Endodermal cell (in vitro differentiated cells): ENCODE data around the gene S100A14. TPM values are rescaled to one million over a fixed set of nuclear protein-coding genes. Genes with fewer than 3 reads are reported as not detected.

Source experiments
- DNase-seq: peaks from one replicate; pipeline ENCODE4 v3.0.0-alpha.2; 2017
- H3K27ac ChIP-seq: 2 replicates; pipeline ENCODE4 v1.5.1; 2013; ENCODE audit warnings: mild to moderate bottlenecking, low read depth, low read length, moderate library complexity
- H3K27me3 ChIP-seq: 2 replicates; pipeline ENCODE4 v1.6.1; 2013; ENCODE audit warnings: mild to moderate bottlenecking, low read length, moderate library complexity; ENCODE audit not compliant: insufficient read depth, control insufficient read depth, poor library complexity, severe bottlenecking
- H3K36me3 ChIP-seq: 2 replicates; pipeline ENCODE4 v1.7.0; 2013; ENCODE audit warnings: mild to moderate bottlenecking, low read length, moderate library complexity; ENCODE audit not compliant: control insufficient read depth, insufficient read depth
- H3K4me1 ChIP-seq: one replicate; pipeline ENCODE4 v1.7.0; 2013; ENCODE audit warnings: low read length; ENCODE audit not compliant: control insufficient read depth, insufficient read depth
- H3K4me3 ChIP-seq: 2 replicates; pipeline ENCODE4 v1.5.1; 2013; ENCODE audit warnings: mild to moderate bottlenecking, low read length, moderate library complexity
- H3K9ac ChIP-seq: 2 replicates; pipeline ENCODE4 v1.6.1; 2013; ENCODE audit warnings: mild to moderate bottlenecking, low read length, moderate library complexity; ENCODE audit not compliant: poor library complexity, severe bottlenecking; ENCODE audit errors: extremely low read depth
- H3K9me3 ChIP-seq: 2 replicates; pipeline ENCODE4 v1.6.1; 2013; ENCODE audit warnings: mild to moderate bottlenecking, low read length, moderate library complexity; ENCODE audit not compliant: control insufficient read depth
- H3K27ac Mint-ChIP-seq: 2 replicates; pipeline ENCODE4 v1.8.0; 2020; ENCODE audit warnings: mixed read lengths
- H3K27me3 Mint-ChIP-seq: 2 replicates; pipeline ENCODE4 v1.8.0; 2021; ENCODE audit warnings: mild to moderate bottlenecking, mixed read lengths; ENCODE audit not compliant: insufficient read depth
- H3K36me3 Mint-ChIP-seq: 2 replicates; pipeline ENCODE4 v1.8.0; 2020; ENCODE audit warnings: low read depth, mixed read lengths
- H3K4me1 Mint-ChIP-seq: 2 replicates; pipeline ENCODE4 v1.8.0; 2020; ENCODE audit warnings: mixed read lengths
- H3K4me3 Mint-ChIP-seq: 2 replicates; pipeline ENCODE4 v1.8.0; 2020; ENCODE audit warnings: mild to moderate bottlenecking, moderate library complexity, mixed read lengths
- H3K9me3 Mint-ChIP-seq: 2 replicates; pipeline ENCODE4 v1.8.0; 2020; ENCODE audit warnings: mild to moderate bottlenecking, mixed read lengths
- CTCF ChIP-seq: fragments of 200-600 bp; sonication (generic); conservative IDR thresholded peaks from 2 replicates; pipeline ENCODE4 v1.5.0; 2021; ENCODE audit warnings: antibody characterized with exemption, mild to moderate bottlenecking
- WGBS, 2 experiments: methylation state at CpG; one replicate each; pipeline versions ENCODE4 v1.1.5 to v1.1.7; 2013; ENCODE audit warnings: missing lambda C conversion rate in 2 of 2, mixed read lengths in 1 of 2; ENCODE audit not compliant: insufficient coverage in 1 of 2, insufficient read length in 1 of 2; 5-methylcytosine and 5-hydroxymethylcytosine counted together
- total RNA-seq, 2 donors: library from RNA; stranded (reverse); fragmentation: NEBNext Ultra II Directional in 1 of 2; extraction: Animal tissue kit (Norgen Biotek cat#: 25700) in 1 of 2; gene quantifications; 2 replicates in 1 of 2; 3 replicates in 1 of 2; pipeline ENCODE4 v1.2.1, GENCODE V29; 2021

The S100A14 gene
- total RNA-seq, 2 donors from 2014 or later = 53.8 to 119 TPM

- Histone ChIP-seq H3K4me3 (peak within 1 kb of the TSS; percentile 99), H3K27ac (peak within 1 kb of the TSS; percentile 63), H3K4me1 (no peaks in the 10 kb centered on the region), H3K9me3 (no peaks in the 10 kb centered on the region), H3K9ac (peak within 1 kb of the TSS; percentile 85), H3K36me3 (peaks cover 38% of the 10 kb centered on the region), H3K27me3 (no peaks in the 10 kb centered on the region)
- DNase-seq = peak; percentile 98
- no peaks in the 10 kb centered on the region for H3K27me3 Mint-ChIP-seq
- no peaks in the 10 kb centered on the region for H3K9me3 Mint-ChIP-seq
- 5 to 6% methylated on average over 18 to 28 of the region's 28 CpGs for WGBS, 2 experiments
- TF ChIP-seq CTCF = peak; percentile 95
- H3K4me1 Mint-ChIP-seq = peaks cover 31% of the 10 kb centered on the region
- H3K36me3 Mint-ChIP-seq = peaks cover 40% of the 10 kb centered on the region
- H3K27ac Mint-ChIP-seq = peak within 1 kb of the TSS; percentile 96
- peak within 1 kb of the TSS; percentile 89 for H3K4me3 Mint-ChIP-seq
These were observed 11.0 kb upstream of the S100A14 start, which contains the start of gene S100A13 for GRCh38 chr1:153626904-153627714. S100A13 (minus strand) TSS chr1:153627505; CDS start chr1:153626472, 1,033 bp downstream.

GRCh38 chr1:153626477-153626903, 10.4 kb upstream of the S100A14 start:
- Histone ChIP-seq H3K4me1 (no peaks in the 10 kb centered on the region), H3K36me3 (peaks cover 44% of the 10 kb centered on the region), H3K27ac (peak overlapping the region; percentile 63), H3K9ac (peak overlapping the region; percentile 85), H3K9me3 (no peaks in the 10 kb centered on the region), H3K4me3 (peak overlapping the region; percentile 99), H3K27me3 (no peaks in the 10 kb centered on the region)
- Mint-ChIP-seq H3K4me1 (peaks cover 31% of the 10 kb centered on the region), H3K27ac (peak overlapping the region; percentile 96), H3K27me3 (no peaks in the 10 kb centered on the region), H3K9me3 (no peaks in the 10 kb centered on the region), H3K4me3 (peak overlapping the region; percentile 89), H3K36me3 (peaks cover 41% of the 10 kb centered on the region)
- WGBS, 2 experiments = 58 to 75% methylated on average over 2 to 3 of the region's 3 CpGs
- TF ChIP-seq CTCF = no peak
- no peak for DNase-seq

GRCh38 chr1:153624965-153625611, 9.0 kb upstream of the S100A14 start:
- Mint-ChIP-seq H3K9me3 (no peaks in the 10 kb centered on the region), H3K4me3 (peak overlapping the region; percentile 89), H3K4me1 (peaks cover 31% of the 10 kb centered on the region), H3K27ac (no peak overlapping the region), H3K36me3 (peaks cover 49% of the 10 kb centered on the region), H3K27me3 (no peaks in the 10 kb centered on the region)
- peak overlapping the region; percentile 99 for H3K4me3 ChIP-seq
- H3K9ac ChIP-seq = peak overlapping the region; percentile 47
- no peak for DNase-seq
- no peaks in the 10 kb centered on the region for H3K9me3 ChIP-seq
- H3K4me1 ChIP-seq = no peaks in the 10 kb centered on the region
- no peak for TF ChIP-seq CTCF
- peaks cover 56% of the 10 kb centered on the region for H3K36me3 ChIP-seq
- H3K27ac ChIP-seq = no peak overlapping the region
- H3K27me3 ChIP-seq = no peaks in the 10 kb centered on the region
- 95 to 100% methylated on average over 10 of the region's 10 CpGs for WGBS, 2 experiments
